DOHH2 (cell line): ENCODE measurements around the gene NFIX.
A peak's percentile ranks its signal among the peaks of the same experiment; 100 is the strongest.

Experiments used
- H3F3A ChIP-seq: fragments of 200-600 bp; sonication (generic), shearing (Covaris generic); 2 replicates; pipeline ENCODE4 v1.6.0; 2016; ENCODE audit warnings: antibody characterized with exemption, mild to moderate bottlenecking; ENCODE audit not compliant: control insufficient read depth, insufficient read depth
- H3K27ac ChIP-seq: fragments of 200-600 bp; sonication (generic); 2 replicates; pipeline ENCODE4 v1.5.1; 2014; ENCODE audit warnings: low read depth, mild to moderate bottlenecking, low read length, moderate library complexity
- H3K27me3 ChIP-seq: fragments of 200-600 bp; sonication (generic); 2 replicates; pipeline ENCODE4 v1.6.1; 2014; ENCODE audit warnings: mild to moderate bottlenecking, low read length, mixed read lengths; ENCODE audit not compliant: control insufficient read depth
- H3K36me3 ChIP-seq: fragments of 200-600 bp; sonication (generic); 2 replicates; pipeline ENCODE4 v1.6.1; 2014; ENCODE audit warnings: mild to moderate bottlenecking, low read length, moderate library complexity, mixed read lengths; ENCODE audit not compliant: control insufficient read depth
- H3K4me1 ChIP-seq: fragments of 200-600 bp; sonication (generic); 2 replicates; pipeline ENCODE4 v1.6.1; 2014; ENCODE audit warnings: mild to moderate bottlenecking, low read length, mixed read lengths; ENCODE audit not compliant: control insufficient read depth
- H3K4me2 ChIP-seq: fragments of 200-600 bp; sonication (generic); 2 replicates; pipeline ENCODE4 v1.6.0; 2014; ENCODE audit warnings: mild to moderate bottlenecking, low read length, moderate library complexity
- H3K4me3 ChIP-seq: fragments of 200-600 bp; sonication (generic); 2 replicates; pipeline ENCODE4 v1.5.1; 2014; ENCODE audit warnings: mild to moderate bottlenecking, low read length, mixed read lengths
- H3K79me2 ChIP-seq: fragments of 200-600 bp; sonication (generic); 2 replicates; pipeline ENCODE4 v1.6.1; 2014; ENCODE audit warnings: mild to moderate bottlenecking, low read length, mixed read lengths; ENCODE audit not compliant: control insufficient read depth
- H3K9me2 ChIP-seq: fragments of 200-600 bp; sonication (generic); replicated peaks from 2 replicates; pipeline ENCODE4 v1.6.1; 2014; ENCODE audit warnings: mild to moderate bottlenecking, low read length, mixed read lengths; ENCODE audit not compliant: control insufficient read depth
- H3K9me3 ChIP-seq: fragments of 200-600 bp; sonication (generic); 2 replicates; pipeline ENCODE4 v1.6.1; 2014; ENCODE audit warnings: antibody characterized with exemption, low read length, mixed read lengths; ENCODE audit not compliant: control insufficient read depth, insufficient read depth
- H4K20me1 ChIP-seq: fragments of 200-600 bp; sonication (generic); 2 replicates; pipeline ENCODE4 v1.6.0; 2014; ENCODE audit warnings: low read depth, mild to moderate bottlenecking, antibody characterized with exemption, low read length, moderate library complexity; ENCODE audit not compliant: control insufficient read depth, insufficient read depth
- EZH2phosphoT487 ChIP-seq: fragments of 200-600 bp; sonication (generic); IDR thresholded peaks from 2 replicates; pipeline ENCODE4 v1.6.1; 2017; ENCODE audit warnings: borderline replicate concordance, mild to moderate bottlenecking, antibody characterized with exemption, low read length, moderate library complexity, mixed read lengths
- TF ChIP-seq, protein P1 (sequence below): fragments of 200-600 bp; sonication (generic); IDR thresholded peaks from one replicate; pipeline ENCODE4 v1.5.1; 2014; ENCODE audit warnings: antibody characterized with exemption, mild to moderate bottlenecking, low read depth, low read length; ENCODE audit not compliant: poor library complexity, severe bottlenecking

Gene NFIX

GRCh38 chr19:12994701-12995595, at the start of gene NFIX:
Gene NFIX (plus strand): TSS chr19:12995475. CDS start chr19:12995838, 363 bp downstream.
- Histone ChIP-seq H3K4me2 (peak within 1 kb of the TSS; percentile 55; the same call in 1 of the 2 replicates), H3K4me3 (peak within 1 kb of the TSS; percentile 40; the same call in 1 of the 2 replicates), H3F3A (no peaks in the 10 kb centered on the region), H4K20me1 (no peaks in the 10 kb centered on the region), H3K9me2 (no peaks in the 10 kb centered on the region), H3K36me3 (no peaks in the 10 kb centered on the region), H3K9me3 (no peaks in the 10 kb centered on the region), H3K27ac (no peak within 1 kb of the TSS), H3K4me1 (no peaks in the 10 kb centered on the region), H3K27me3 (peaks cover 22% of the 10 kb centered on the region), H3K79me2 (no peaks in the 10 kb centered on the region)
- peak; percentile 78; the same call in 1 of the 2 replicates for TF ChIP-seq EZH2phosphoT487
- TF ChIP-seq, protein P1, sequence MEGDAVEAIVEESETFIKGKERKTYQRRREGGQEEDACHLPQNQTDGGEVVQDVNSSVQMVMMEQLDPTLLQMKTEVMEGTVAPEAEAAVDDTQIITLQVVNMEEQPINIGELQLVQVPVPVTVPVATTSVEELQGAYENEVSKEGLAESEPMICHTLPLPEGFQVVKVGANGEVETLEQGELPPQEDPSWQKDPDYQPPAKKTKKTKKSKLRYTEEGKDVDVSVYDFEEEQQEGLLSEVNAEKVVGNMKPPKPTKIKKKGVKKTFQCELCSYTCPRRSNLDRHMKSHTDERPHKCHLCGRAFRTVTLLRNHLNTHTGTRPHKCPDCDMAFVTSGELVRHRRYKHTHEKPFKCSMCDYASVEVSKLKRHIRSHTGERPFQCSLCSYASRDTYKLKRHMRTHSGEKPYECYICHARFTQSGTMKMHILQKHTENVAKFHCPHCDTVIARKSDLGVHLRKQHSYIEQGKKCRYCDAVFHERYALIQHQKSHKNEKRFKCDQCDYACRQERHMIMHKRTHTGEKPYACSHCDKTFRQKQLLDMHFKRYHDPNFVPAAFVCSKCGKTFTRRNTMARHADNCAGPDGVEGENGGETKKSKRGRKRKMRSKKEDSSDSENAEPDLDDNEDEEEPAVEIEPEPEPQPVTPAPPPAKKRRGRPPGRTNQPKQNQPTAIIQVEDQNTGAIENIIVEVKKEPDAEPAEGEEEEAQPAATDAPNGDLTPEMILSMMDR = no peak

- H3K4me1 ChIP-seq = peaks cover 52% of the 10 kb centered on the region
- peak within 1 kb of the TSS; percentile 86 for H3K4me2 ChIP-seq
- no peaks in the 10 kb centered on the region for H3K9me3 ChIP-seq
- H3F3A ChIP-seq = peaks cover 47% of the 10 kb centered on the region
- peaks cover 92% of the 10 kb centered on the region for H3K36me3 ChIP-seq
- peak within 1 kb of the TSS; percentile 76 for H3K27ac ChIP-seq
- no peaks in the 10 kb centered on the region for H3K27me3 ChIP-seq
- TF ChIP-seq, protein P1 = no peak
- TF ChIP-seq EZH2phosphoT487 = no peak
- H3K4me3 ChIP-seq = peak within 1 kb of the TSS; percentile 86
- peaks cover 3% of the 10 kb centered on the region for H4K20me1 ChIP-seq
- peaks cover 55% of the 10 kb centered on the region for H3K79me2 ChIP-seq
- no peaks in the 10 kb centered on the region for H3K9me2 ChIP-seq
Measured at GRCh38 chr19:12945479-12946091, 49.7 kb upstream of the NFIX start, which contains the start of gene RAD23A. Gene RAD23A (plus strand): TSS chr19:12945862. CDS start chr19:12945949, 87 bp downstream.

GRCh38 chr19:12946092-12946721, 49.1 kb upstream of the NFIX start:
- Histone ChIP-seq H3K36me3 (peaks cover 92% of the 10 kb centered on the region), H3F3A (peaks cover 40% of the 10 kb centered on the region)

More at GRCh38 chr19:12946092-12946721, 49.1 kb upstream of the NFIX start:
- Histone ChIP-seq H3K27me3 (no peaks in the 10 kb centered on the region), H3K4me1 (peaks cover 46% of the 10 kb centered on the region), H3K27ac (peak overlapping the region; percentile 76), H3K9me3 (no peaks in the 10 kb centered on the region), H3K79me2 (peaks cover 49% of the 10 kb centered on the region), H3K4me2 (peak overlapping the region; percentile 86), H3K4me3 (peak overlapping the region; percentile 86), H4K20me1 (no peaks in the 10 kb centered on the region), H3K9me2 (no peaks in the 10 kb centered on the region)
- no peak for TF ChIP-seq EZH2phosphoT487
- TF ChIP-seq, protein P1 = no peak
